IMR-90 (cell line): ENCODE measurements around the gene MEGF11.

Source experiments
- MAFK ChIP-seq: IDR thresholded peaks from 2 replicates; pipeline ENCODE4 v1.6.1; 2012; ENCODE audit warnings: low read depth, low read length, improper control_type of control experiment
- POLR2A ChIP-seq: IDR thresholded peaks from 2 replicates; pipeline ENCODE4 v1.6.1; 2012; ENCODE audit warnings: mild to moderate bottlenecking, low read depth, low read length
- TF ChIP-seq, protein P1 (sequence below): conservative IDR thresholded peaks from 2 replicates; pipeline ENCODE4 v1.5.1; 2012; ENCODE audit warnings: mild to moderate bottlenecking, low read depth, low read length, improper control_type of control experiment

- TF ChIP-seq POLR2A: no peak
- TF ChIP-seq, protein P1, sequence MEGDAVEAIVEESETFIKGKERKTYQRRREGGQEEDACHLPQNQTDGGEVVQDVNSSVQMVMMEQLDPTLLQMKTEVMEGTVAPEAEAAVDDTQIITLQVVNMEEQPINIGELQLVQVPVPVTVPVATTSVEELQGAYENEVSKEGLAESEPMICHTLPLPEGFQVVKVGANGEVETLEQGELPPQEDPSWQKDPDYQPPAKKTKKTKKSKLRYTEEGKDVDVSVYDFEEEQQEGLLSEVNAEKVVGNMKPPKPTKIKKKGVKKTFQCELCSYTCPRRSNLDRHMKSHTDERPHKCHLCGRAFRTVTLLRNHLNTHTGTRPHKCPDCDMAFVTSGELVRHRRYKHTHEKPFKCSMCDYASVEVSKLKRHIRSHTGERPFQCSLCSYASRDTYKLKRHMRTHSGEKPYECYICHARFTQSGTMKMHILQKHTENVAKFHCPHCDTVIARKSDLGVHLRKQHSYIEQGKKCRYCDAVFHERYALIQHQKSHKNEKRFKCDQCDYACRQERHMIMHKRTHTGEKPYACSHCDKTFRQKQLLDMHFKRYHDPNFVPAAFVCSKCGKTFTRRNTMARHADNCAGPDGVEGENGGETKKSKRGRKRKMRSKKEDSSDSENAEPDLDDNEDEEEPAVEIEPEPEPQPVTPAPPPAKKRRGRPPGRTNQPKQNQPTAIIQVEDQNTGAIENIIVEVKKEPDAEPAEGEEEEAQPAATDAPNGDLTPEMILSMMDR: no peak
- no peak for TF ChIP-seq MAFK
Observed at GRCh38 chr15:65918357-65918920, 335.1 kb downstream of the MEGF11 start.
